Stomach (tissue), 9 donors: ENCODE data around the gene GRB10. TPM values are rescaled to one million over a fixed set of nuclear protein-coding genes. Genes with fewer than 3 reads are reported as not detected.

Source experiments
- DNase-seq, 2 donors: peaks; one replicate each; pipeline versions ENCODE4 v3.0.0 to v3.0.0-alpha.2; 2013 to 2019
- H3K27ac ChIP-seq, 5 donors: fragments of 200-600 bp in 4 of 5; sonication (generic) in 4 of 5; one replicate each; pipeline ENCODE4 v1.5.1; 2013 to 2019; ENCODE audit warnings: mild to moderate bottlenecking in 1 of 5, moderate library complexity in 1 of 5
- H3K27me3 ChIP-seq, 3 donors: fragments of 200-600 bp; sonication (generic); one replicate each; pipeline ENCODE4 v1.5.1; 2017 to 2019; ENCODE audit warnings: mixed run types in 1 of 3
- H3K36me3 ChIP-seq, 4 donors: fragments of 200-600 bp; sonication (generic); 1 replicate in 3 of 4; 2 replicates in 1 of 4; pipeline ENCODE4 v1.5.1; 2016 to 2019
- H3K4me1 ChIP-seq, 4 donors: fragments of 200-600 bp; sonication (generic); one replicate each; pipeline ENCODE4 v1.5.1; 2016 to 2019
- H3K4me3 ChIP-seq, 4 donors: fragments of 200-600 bp; sonication (generic) in 3 of 4; one replicate each; pipeline ENCODE4 v1.5.1; 2016 to 2019; ENCODE audit warnings: mild to moderate bottlenecking in 1 of 4
- H3K9me3 ChIP-seq, 4 donors: fragments of 200-600 bp; sonication (generic); one replicate each; pipeline ENCODE4 v1.5.1; 2016 to 2019
- CTCF ChIP-seq, 7 experiments: fragments of 450-650 bp in 4 of 7; fragments of 200-600 bp in 3 of 7; sonication (generic) in 3 of 7; IDR thresholded peaks; one replicate each; pipeline ENCODE4 v1.5.1; 2016 to 2019; ENCODE audit warnings: antibody characterized with exemption in 7 of 7, control low read depth in 2 of 7, mild to moderate bottlenecking in 1 of 7
- EP300 ChIP-seq: sonication (generic); formaldehyde crosslinking; IDR thresholded peaks from one replicate; pipeline ENCODE4 v1.6.1; 2017; ENCODE audit warnings: antibody characterized with exemption
- POLR2A ChIP-seq, 4 donors: fragments of 450-650 bp; IDR thresholded peaks; one replicate each; pipeline ENCODE4 v1.6.1; 2016; ENCODE audit warnings: antibody characterized with exemption in 4 of 4, control low read depth in 2 of 4, mild to moderate bottlenecking in 1 of 4, moderate library complexity in 1 of 4
- POLR2AphosphoS5 ChIP-seq, 3 donors: sonication (generic); formaldehyde crosslinking; IDR thresholded peaks; one replicate each; pipeline ENCODE4 v1.6.1; 2016; ENCODE audit warnings: antibody characterized with exemption in 3 of 3
- WGBS, 5 donors: extraction: QIAGEN DNeasy Blood & Tissue Kit in 3 of 5; methylation state at CpG; one replicate each; pipeline versions ENCODE4 v1.1.5 to v1.1.7; 2013 to 2018; 5-methylcytosine and 5-hydroxymethylcytosine counted together
- intact Hi-C: fragments of 100-400 bp; cut with DNase I; formaldehyde crosslinking; loops from one replicate; pipeline ENCODE4 v1.15.1; 2023; ENCODE audit warnings: low total_unique reads
- polyA plus RNA-seq, 3 donors: library from polyadenylated mRNA; stranded (reverse); fragments of 200-250 nt; gene quantifications; one replicate each; pipeline ENCODE4 v1.2.3, GENCODE V29; 2013
- total RNA-seq, 5 donors: library from RNA; depleted of rRNA; stranded (reverse); fragments of >200 nt; gene quantifications; one replicate each; pipeline versions ENCODE4 v1.1.0 to v1.2.3, GENCODE V29; 2014 to 2016
- donor health status: healthy with polysubstance abuse.
- donor health status: Bipolar disorder and iron deficiency.
- donor health status: healthy.

The GRB10 gene
- total and polyA plus RNA-seq, 8 donors, result 10.2 to 84.9 (median 49.6) TPM

- intact Hi-C loops, result no loop called here
- H3K36me3 ChIP-seq, result peaks cover 0 to 7% (median 3%) of the 10 kb centered on the region in 4 donors
- no peak overlapping the region for H3K4me3 ChIP-seq
- peaks cover 25 to 64% (median 38%) of the 10 kb centered on the region in 4 donors for H3K4me1 ChIP-seq
- no peak overlapping the region for H3K27ac ChIP-seq
- no peaks in the 10 kb centered on the region for H3K9me3 ChIP-seq
- H3K27me3 ChIP-seq, result no peaks in the 10 kb centered on the region
- TF ChIP-seq POLR2AphosphoS5 (IDR thresholded peaks at IDR 0.05) (no peak), POLR2A (IDR thresholded peaks at IDR 0.05) (no peak), CTCF (IDR thresholded peaks at IDR 0.05) (no peak), EP300 (no peak)
- no peak for DNase-seq
Measured at GRCh38 chr7:50735333-50735732, 47.4 kb downstream of the GRB10 start.

GRCh38 chr7:50734246-50734645 is 48.5 kb downstream of the GRB10 start:
- TF ChIP-seq CTCF (IDR thresholded peaks at IDR 0.05) (no peak), EP300 (no peak), POLR2AphosphoS5 (IDR thresholded peaks at IDR 0.05) (no peak), POLR2A (IDR thresholded peaks at IDR 0.05) (no peak)
- H3K27ac ChIP-seq, result peak overlapping the region; percentile 41 to 82 (median 61)
- H3K9me3 ChIP-seq, result no peaks in the 10 kb centered on the region
- H3K36me3 ChIP-seq, result peaks cover 0 to 7% (median 3%) of the 10 kb centered on the region in 4 donors
- DNase-seq, result no peak
- 87 to 99% (median 95%) methylated on average over 8 of the region's 8 CpGs for WGBS, 5 donors
- no peaks in the 10 kb centered on the region for H3K27me3 ChIP-seq
- no peak overlapping the region for H3K4me3 ChIP-seq
- H3K4me1 ChIP-seq, result peaks cover 14 to 62% (median 34%) of the 10 kb centered on the region in 4 donors
- intact Hi-C loops, result no loop called here

GRCh38 chr7:50733552-50733951 is 49.1 kb downstream of the GRB10 start:
- Histone ChIP-seq H3K36me3 (peaks cover 0 to 7% (median 3%) of the 10 kb centered on the region in 4 donors), H3K4me3 (no peak overlapping the region), H3K4me1 (peaks cover 9 to 62% (median 34%) of the 10 kb centered on the region in 4 donors), H3K9me3 (no peaks in the 10 kb centered on the region), H3K27me3 (no peaks in the 10 kb centered on the region), H3K27ac (peak overlapping the region; percentile 40 to 82 (median 61))
- peak; percentile 58 to 84 for DNase-seq
- intact Hi-C loops, result no loop called here
- TF ChIP-seq POLR2A (IDR thresholded peaks at IDR 0.05), result no peak
- TF ChIP-seq POLR2AphosphoS5 (IDR thresholded peaks at IDR 0.05), result peak in 2 of 3 donors; percentile 54 to 83
- 44 to 66% (median 58%) methylated on average over 5 of the region's 5 CpGs for WGBS, 5 donors

- no peaks in the 10 kb centered on the region for H3K9me3 ChIP-seq
- no peak for DNase-seq
- intact Hi-C loops, result no loop called here
Measured at GRCh38 chr7:50731703-50732582, 50.8 kb downstream of the GRB10 start.

More at GRCh38 chr7:50731703-50732582, 50.8 kb downstream of the GRB10 start:
- Histone ChIP-seq H3K36me3 (peaks cover 0 to 7% (median 3%) of the 10 kb centered on the region in 4 donors), H3K4me1 (peaks cover 9 to 67% (median 35%) of the 10 kb centered on the region in 4 donors), H3K27ac (no peak overlapping the region), H3K4me3 (no peak overlapping the region), H3K27me3 (no peaks in the 10 kb centered on the region)
- no peak for TF ChIP-seq EP300
- TF ChIP-seq CTCF (IDR thresholded peaks at IDR 0.05), result no peak
- TF ChIP-seq POLR2A (IDR thresholded peaks at IDR 0.05), result no peak
- TF ChIP-seq POLR2AphosphoS5 (IDR thresholded peaks at IDR 0.05), result no peak
- 92 to 95% (median 93%) methylated on average over 21 of the region's 21 CpGs for WGBS, 5 donors
